Peyer's patch (tissue), 4 donors: ENCODE measurements around the gene CLCN2.

ENCODE experiments used
- POLR2A ChIP-seq, 2 donors: fragments of 450-650 bp; IDR thresholded peaks; one replicate each; pipeline ENCODE4 v1.5.1; 2017; ENCODE audit warnings: antibody characterized with exemption in 2 of 2, mild to moderate bottlenecking in 2 of 2, moderate library complexity in 2 of 2
- TF ChIP-seq, protein P1 (sequence below), 6 experiments: fragments of 450-650 bp in 4 of 6; fragments of 200-600 bp in 2 of 6; sonication (generic) in 1 of 6; IDR thresholded peaks; one replicate each; pipeline ENCODE4 v1.5.1; 2017 to 2019; ENCODE audit warnings: antibody characterized with exemption in 6 of 6, mild to moderate bottlenecking in 3 of 6, moderate library complexity in 1 of 6

DNA sequence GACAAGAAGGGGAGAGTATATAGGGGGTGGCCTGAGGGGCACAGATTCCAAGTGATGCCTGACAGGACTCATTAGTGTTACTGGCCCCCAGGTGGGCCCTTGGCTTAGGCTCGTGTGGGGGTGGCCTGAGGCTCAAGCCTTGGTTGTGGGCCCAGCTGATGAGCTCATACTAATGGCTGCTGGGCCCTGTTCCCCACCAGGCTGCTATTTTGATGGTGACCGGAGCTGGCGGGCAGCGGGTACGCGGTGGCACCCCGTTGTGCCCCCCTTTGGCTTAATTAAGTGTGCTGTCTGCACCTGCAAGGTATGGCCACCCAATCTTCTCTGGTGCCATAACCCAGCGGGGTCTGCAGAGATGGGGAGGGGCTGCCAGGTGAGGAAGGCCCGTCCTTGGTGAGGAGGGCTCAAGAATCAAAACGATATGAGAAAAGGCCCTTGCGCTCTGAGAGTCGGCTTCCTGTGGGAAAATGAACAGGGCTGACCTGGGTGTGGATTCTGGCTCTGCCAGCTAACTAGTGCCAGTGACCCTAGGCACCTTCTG, 25.8 kb upstream of the CLCN2 start:
- TF ChIP-seq, protein P1, sequence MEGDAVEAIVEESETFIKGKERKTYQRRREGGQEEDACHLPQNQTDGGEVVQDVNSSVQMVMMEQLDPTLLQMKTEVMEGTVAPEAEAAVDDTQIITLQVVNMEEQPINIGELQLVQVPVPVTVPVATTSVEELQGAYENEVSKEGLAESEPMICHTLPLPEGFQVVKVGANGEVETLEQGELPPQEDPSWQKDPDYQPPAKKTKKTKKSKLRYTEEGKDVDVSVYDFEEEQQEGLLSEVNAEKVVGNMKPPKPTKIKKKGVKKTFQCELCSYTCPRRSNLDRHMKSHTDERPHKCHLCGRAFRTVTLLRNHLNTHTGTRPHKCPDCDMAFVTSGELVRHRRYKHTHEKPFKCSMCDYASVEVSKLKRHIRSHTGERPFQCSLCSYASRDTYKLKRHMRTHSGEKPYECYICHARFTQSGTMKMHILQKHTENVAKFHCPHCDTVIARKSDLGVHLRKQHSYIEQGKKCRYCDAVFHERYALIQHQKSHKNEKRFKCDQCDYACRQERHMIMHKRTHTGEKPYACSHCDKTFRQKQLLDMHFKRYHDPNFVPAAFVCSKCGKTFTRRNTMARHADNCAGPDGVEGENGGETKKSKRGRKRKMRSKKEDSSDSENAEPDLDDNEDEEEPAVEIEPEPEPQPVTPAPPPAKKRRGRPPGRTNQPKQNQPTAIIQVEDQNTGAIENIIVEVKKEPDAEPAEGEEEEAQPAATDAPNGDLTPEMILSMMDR (IDR thresholded peaks at IDR 0.05): no peak
- no peak for TF ChIP-seq POLR2A (IDR thresholded peaks at IDR 0.05)
